Testis (tissue), 3 donors: ENCODE data around the gene ARID1B. TPM values are rescaled to one million over a fixed set of nuclear protein-coding genes. Genes with fewer than 3 reads are reported as not detected.

Source experiments
- DNase-seq: peaks from one replicate; pipeline ENCODE4 v3.0.0-alpha.2; 2019
- H3K27ac ChIP-seq, 2 donors: fragments of 200-600 bp; sonication (generic); one replicate each; pipeline ENCODE4 v1.5.1; 2019
- H3K27me3 ChIP-seq: fragments of 200-600 bp; sonication (generic); one replicate; pipeline ENCODE4 v1.5.1; 2019
- H3K36me3 ChIP-seq: fragments of 200-600 bp; sonication (generic); one replicate; pipeline ENCODE4 v1.5.1; 2017; ENCODE audit warnings: low read depth; ENCODE audit errors: missing control alignments
- H3K4me1 ChIP-seq: fragments of 200-600 bp; sonication (generic); one replicate; pipeline ENCODE4 v1.5.1; 2019
- H3K4me3 ChIP-seq, 2 donors: fragments of 200-600 bp; sonication (generic); one replicate each; pipeline ENCODE4 v1.5.1; 2017 to 2019
- H3K9me3 ChIP-seq: fragments of 200-600 bp; sonication (generic); one replicate; pipeline ENCODE4 v1.5.1; 2017
- CTCF ChIP-seq, 3 experiments: fragments of 450-650 bp in 2 of 3; fragments of 200-600 bp in 1 of 3; sonication (generic) in 1 of 3; IDR thresholded peaks; one replicate each; pipeline ENCODE4 v1.5.1; 2016 to 2019; ENCODE audit warnings: antibody characterized with exemption in 3 of 3, mild to moderate bottlenecking in 2 of 3, moderate library complexity in 1 of 3
- POLR2A ChIP-seq: fragments of 450-650 bp; IDR thresholded peaks from one replicate; pipeline ENCODE4 v1.6.1; 2017; ENCODE audit warnings: antibody characterized with exemption, mild to moderate bottlenecking, moderate library complexity
- WGBS, 2 donors: methylation state at CpG; one replicate each; pipeline ENCODE4 v1.1.5; 2018; 5-methylcytosine and 5-hydroxymethylcytosine counted together
- intact Hi-C: fragments of 100-400 bp; cut with DNase I; formaldehyde crosslinking; loops from one replicate; pipeline ENCODE4 v1.15.1; 2023; ENCODE audit warnings: low total_unique reads
- polyA plus RNA-seq: library from polyadenylated mRNA; stranded (reverse); fragments of 350-450 nt; fragmentation: Illumina TruSeq; extraction: RNeasy Lipid Tissue Mini Kit (QIAGEN cat#74804); gene quantifications from one replicate; pipeline ENCODE4 v1.2.3, GENCODE V29; 2014; ENCODE audit warnings: low read depth, low replicate concordance; ENCODE audit not compliant: insufficient read depth
- total RNA-seq, 2 donors: library from RNA; depleted of rRNA; stranded (reverse); fragments of >200 nt; gene quantifications; one replicate each; pipeline ENCODE4 v1.2.3, GENCODE V29; 2016

Gene ARID1B
- total and polyA plus RNA-seq, 3 donors from 2014 or later = 26.2 to 126 (median 103) TPM

- no peak for DNase-seq
- Histone ChIP-seq H3K36me3 (no peaks in the 10 kb centered on the region), H3K4me1 (peaks cover 11% of the 10 kb centered on the region), H3K4me3 (no peak overlapping the region), H3K27me3 (no peaks in the 10 kb centered on the region), H3K9me3 (no peaks in the 10 kb centered on the region), H3K27ac (no peak overlapping the region)
- TF ChIP-seq CTCF (IDR thresholded peaks at IDR 0.05) = no peak
- TF ChIP-seq POLR2A = no peak
- WGBS, 2 donors = 70 to 80% methylated on average over 4 of the region's 4 CpGs
- intact Hi-C loops = no loop called here
Measured at GRCh38 chr6:157244780-157245179, 467.6 kb downstream of the ARID1B start.

- H3K9me3 ChIP-seq = no peaks in the 10 kb centered on the region
- H3K4me3 ChIP-seq = no peak overlapping the region
- intact Hi-C loops = no loop called here
- no peaks in the 10 kb centered on the region for H3K36me3 ChIP-seq
- 0 to 50% methylated on average over 1 to 13 of the region's 13 CpGs for WGBS, 2 donors
- H3K4me1 ChIP-seq = peaks cover 5% of the 10 kb centered on the region
- no peak for DNase-seq
- H3K27me3 ChIP-seq = no peaks in the 10 kb centered on the region
- TF ChIP-seq POLR2A (no peak), CTCF (IDR thresholded peaks at IDR 0.05) (no peak)
- H3K27ac ChIP-seq = no peak overlapping the region
Measured at GRCh38 chr6:157245436-157245835, 468.3 kb downstream of the ARID1B start.

- intact Hi-C loops = no loop called here
- Histone ChIP-seq H3K27me3 (no peaks in the 10 kb centered on the region), H3K27ac (no peak overlapping the region), H3K9me3 (no peaks in the 10 kb centered on the region), H3K4me3 (peak overlapping the region in 1 of 2 donors; percentile 24), H3K36me3 (no peaks in the 10 kb centered on the region), H3K4me1 (peaks cover 5% of the 10 kb centered on the region)
- WGBS, 2 donors = 47 to 69% methylated on average over 12 to 21 of the region's 21 CpGs
- peak; percentile 42 for DNase-seq
- TF ChIP-seq POLR2A (no peak), CTCF (IDR thresholded peaks at IDR 0.05) (no peak)
Measured at GRCh38 chr6:157246048-157246630, 469.0 kb downstream of the ARID1B start.

- Histone ChIP-seq H3K4me3 (peak overlapping the region in 1 of 2 donors; percentile 24), H3K9me3 (no peaks in the 10 kb centered on the region), H3K27ac (no peak overlapping the region), H3K36me3 (no peaks in the 10 kb centered on the region), H3K27me3 (no peaks in the 10 kb centered on the region), H3K4me1 (peaks cover 5% of the 10 kb centered on the region)
- DNase-seq = no peak
- intact Hi-C loops = no loop called here
- TF ChIP-seq POLR2A (no peak), CTCF (IDR thresholded peaks at IDR 0.05) (no peak)
- WGBS, 2 donors = 57 to 67% methylated on average over 13 to 14 of the region's 14 CpGs
Measured at GRCh38 chr6:157246771-157247484, 469.8 kb downstream of the ARID1B start.
